MM.1S (cell line): ENCODE results near the gene CD86.

ENCODE experiments used
- DNase-seq: peaks from one replicate; pipeline ENCODE4 v3.0.0-alpha.2; 2015
- H2AFZ ChIP-seq: fragments of 300-600 bp; sonication (generic); 2 replicates; pipeline ENCODE4 v1.6.0; 2016; ENCODE audit warnings: antibody characterized with exemption, low read length
- H3F3A ChIP-seq: fragments of 300-600 bp; sonication (generic); 2 replicates; pipeline ENCODE4 v1.6.1; 2016; ENCODE audit warnings: mild to moderate bottlenecking, antibody characterized with exemption, low read length, moderate library complexity, mixed read lengths; ENCODE audit not compliant: insufficient read depth
- H3K27ac ChIP-seq: fragments of 300-600 bp; sonication (generic); 2 replicates; pipeline ENCODE4 v1.5.1; 2016; ENCODE audit warnings: mild to moderate bottlenecking, low read length
- H3K27me3 ChIP-seq: fragments of 300-600 bp; sonication (generic); replicated peaks from 2 replicates; pipeline ENCODE4 v1.6.0; 2016; ENCODE audit warnings: low read length; ENCODE audit not compliant: insufficient read depth
- H3K36me3 ChIP-seq: fragments of 300-600 bp; sonication (generic); replicated peaks from 2 replicates; pipeline ENCODE4 v1.6.1; 2016; ENCODE audit warnings: mild to moderate bottlenecking, low read length, mixed read lengths; ENCODE audit not compliant: insufficient read depth
- H3K4me1 ChIP-seq: fragments of 300-600 bp; sonication (generic); 2 replicates; pipeline ENCODE4 v1.6.1; 2016; ENCODE audit warnings: low read length, mixed read lengths
- H3K4me2 ChIP-seq: fragments of 300-600 bp; sonication (generic); 2 replicates; pipeline ENCODE4 v1.6.0; 2016; ENCODE audit warnings: low read depth, low read length
- H3K4me3 ChIP-seq: fragments of 300-600 bp; sonication (generic); 2 replicates; pipeline ENCODE4 v1.5.1; 2016; ENCODE audit warnings: low read length, mixed read lengths
- H3K79me2 ChIP-seq: fragments of 300-600 bp; sonication (generic); 2 replicates; pipeline ENCODE4 v1.6.1; 2016; ENCODE audit warnings: mixed run types, low read length, mixed read lengths
- H3K9ac ChIP-seq: fragments of 300-600 bp; sonication (generic); 2 replicates; pipeline ENCODE4 v1.6.1; 2016; ENCODE audit warnings: low read length, mixed read lengths
- H3K9me2 ChIP-seq: fragments of 300-600 bp; sonication (generic); replicated peaks from 2 replicates; pipeline ENCODE4 v1.6.1; 2016; ENCODE audit warnings: mild to moderate bottlenecking, low read length, mixed read lengths; ENCODE audit not compliant: insufficient read depth
- H3K9me3 ChIP-seq: fragments of 300-600 bp; sonication (generic); replicated peaks from 2 replicates; pipeline ENCODE4 v1.6.1; 2016; ENCODE audit warnings: mild to moderate bottlenecking, low read length, mixed read lengths; ENCODE audit not compliant: insufficient read depth
- H4K20me1 ChIP-seq: fragments of 300-600 bp; sonication (generic); 2 replicates; pipeline ENCODE4 v1.6.1; 2016; ENCODE audit warnings: mild to moderate bottlenecking, low read length, moderate library complexity, mixed read lengths; ENCODE audit not compliant: insufficient read depth
- EZH2 ChIP-seq: fragments of 300-600 bp; sonication (generic); optimal IDR thresholded peaks from 2 replicates; pipeline ENCODE3; 2017; ENCODE audit warnings: low read depth, mild to moderate bottlenecking, antibody characterized with exemption, low read length, mixed read lengths
- EZH2phosphoT487 ChIP-seq: fragments of 300-600 bp; sonication (generic); IDR thresholded peaks from 2 replicates; pipeline ENCODE4 v1.6.1; 2018; ENCODE audit warnings: antibody characterized with exemption, low read length
- TF ChIP-seq, protein P1 (sequence below): fragments of 300-600 bp; sonication (generic); IDR thresholded peaks from 2 replicates; pipeline ENCODE4 v1.5.1; 2016; ENCODE audit warnings: antibody characterized with exemption, low read length, mixed read lengths

Gene CD86

DNA sequence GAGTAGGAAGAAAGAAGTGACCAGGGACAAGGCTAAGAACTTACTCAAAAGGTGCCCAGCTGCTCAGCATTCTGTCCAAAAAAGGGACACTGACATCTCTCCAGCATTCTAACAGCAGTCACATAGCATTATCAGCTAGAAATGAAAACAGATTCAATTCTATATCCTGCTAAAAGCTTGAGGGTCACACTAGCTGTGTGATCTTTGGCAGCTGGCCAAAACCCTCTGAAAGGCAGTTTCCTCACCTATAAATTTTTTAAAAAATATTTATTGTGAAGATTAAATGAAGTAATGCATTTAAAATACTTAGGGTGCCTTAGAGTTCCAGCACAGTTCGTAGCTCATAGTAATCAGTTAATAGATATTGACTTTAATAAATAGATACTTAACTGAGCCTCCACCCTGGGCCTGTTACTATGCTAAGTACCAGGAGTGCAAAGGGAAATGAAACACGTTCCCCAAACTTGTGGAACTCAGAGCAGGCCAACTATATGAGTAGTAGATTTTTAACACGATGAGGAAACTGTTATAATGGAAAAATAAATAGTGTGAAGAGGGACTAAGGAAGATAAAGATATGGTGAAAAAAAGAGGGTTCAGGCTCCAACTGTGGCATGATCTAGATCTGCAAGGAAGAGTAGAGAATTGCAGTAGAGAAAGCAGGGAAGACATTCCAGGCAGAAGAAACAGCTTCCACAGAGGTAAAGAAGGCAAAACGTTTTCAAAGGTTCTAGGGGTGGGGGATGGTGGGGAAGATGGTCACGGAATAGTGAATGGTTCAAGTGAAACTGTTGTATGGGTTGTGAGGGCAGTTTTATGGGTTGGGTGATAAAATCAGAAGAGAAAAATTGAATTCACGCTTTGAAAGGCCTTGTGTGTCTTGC is 11.4 kb downstream of the CD86 start:
- H3K4me1 ChIP-seq = peaks cover 10% of the 10 kb centered on the region; the same call in 1 of the 2 replicates
- no peaks in the 10 kb centered on the region for H3K9me2 ChIP-seq
- no peak overlapping the region for H3K4me2 ChIP-seq
- H3K4me3 ChIP-seq = no peak overlapping the region
- no peaks in the 10 kb centered on the region for H3K27me3 ChIP-seq
- no peak overlapping the region for H3K9ac ChIP-seq
- no peaks in the 10 kb centered on the region for H3F3A ChIP-seq
- no peaks in the 10 kb centered on the region for H3K9me3 ChIP-seq
- no peaks in the 10 kb centered on the region for H4K20me1 ChIP-seq
- H3K36me3 ChIP-seq = no peaks in the 10 kb centered on the region
- no peak overlapping the region for H2AFZ ChIP-seq
- no peak for DNase-seq
- H3K27ac ChIP-seq = no peak overlapping the region
- peaks cover 66% of the 10 kb centered on the region for H3K79me2 ChIP-seq
- TF ChIP-seq, protein P1, sequence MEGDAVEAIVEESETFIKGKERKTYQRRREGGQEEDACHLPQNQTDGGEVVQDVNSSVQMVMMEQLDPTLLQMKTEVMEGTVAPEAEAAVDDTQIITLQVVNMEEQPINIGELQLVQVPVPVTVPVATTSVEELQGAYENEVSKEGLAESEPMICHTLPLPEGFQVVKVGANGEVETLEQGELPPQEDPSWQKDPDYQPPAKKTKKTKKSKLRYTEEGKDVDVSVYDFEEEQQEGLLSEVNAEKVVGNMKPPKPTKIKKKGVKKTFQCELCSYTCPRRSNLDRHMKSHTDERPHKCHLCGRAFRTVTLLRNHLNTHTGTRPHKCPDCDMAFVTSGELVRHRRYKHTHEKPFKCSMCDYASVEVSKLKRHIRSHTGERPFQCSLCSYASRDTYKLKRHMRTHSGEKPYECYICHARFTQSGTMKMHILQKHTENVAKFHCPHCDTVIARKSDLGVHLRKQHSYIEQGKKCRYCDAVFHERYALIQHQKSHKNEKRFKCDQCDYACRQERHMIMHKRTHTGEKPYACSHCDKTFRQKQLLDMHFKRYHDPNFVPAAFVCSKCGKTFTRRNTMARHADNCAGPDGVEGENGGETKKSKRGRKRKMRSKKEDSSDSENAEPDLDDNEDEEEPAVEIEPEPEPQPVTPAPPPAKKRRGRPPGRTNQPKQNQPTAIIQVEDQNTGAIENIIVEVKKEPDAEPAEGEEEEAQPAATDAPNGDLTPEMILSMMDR = no peak
- TF ChIP-seq EZH2phosphoT487 = no peak

DNA sequence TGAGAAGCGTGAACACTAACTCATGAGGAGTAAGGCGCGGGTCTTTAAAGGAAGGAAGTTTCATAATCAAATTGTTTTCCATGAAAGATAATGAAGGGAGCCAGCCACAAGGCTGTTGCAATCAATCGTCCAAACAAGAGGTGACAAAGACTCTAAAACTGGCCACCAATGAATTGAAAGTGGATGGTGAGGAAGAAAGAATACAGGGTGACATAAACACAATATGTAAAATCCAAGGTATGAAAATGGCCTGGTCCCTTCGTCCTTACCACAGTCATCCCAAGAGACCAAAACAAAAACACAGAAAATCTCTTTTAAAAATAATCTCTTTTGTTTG is 12.0 kb downstream of the CD86 start:
- H4K20me1 ChIP-seq = no peaks in the 10 kb centered on the region
- H3K79me2 ChIP-seq = peaks cover 63% of the 10 kb centered on the region
- H3K27ac ChIP-seq = no peak overlapping the region
- DNase-seq = no peak
- no peaks in the 10 kb centered on the region for H3F3A ChIP-seq
- H3K36me3 ChIP-seq = no peaks in the 10 kb centered on the region
- no peak overlapping the region for H3K9ac ChIP-seq
- no peak overlapping the region for H3K4me2 ChIP-seq
- no peaks in the 10 kb centered on the region for H3K9me3 ChIP-seq
- no peak overlapping the region for H2AFZ ChIP-seq
- no peak overlapping the region for H3K4me3 ChIP-seq
- H3K27me3 ChIP-seq = no peaks in the 10 kb centered on the region
- H3K4me1 ChIP-seq = peaks cover 10% of the 10 kb centered on the region; the same call in 1 of the 2 replicates
- no peaks in the 10 kb centered on the region for H3K9me2 ChIP-seq
- no peak for TF ChIP-seq EZH2phosphoT487
- no peak for TF ChIP-seq EZH2
- TF ChIP-seq, protein P1 = no peak

DNA sequence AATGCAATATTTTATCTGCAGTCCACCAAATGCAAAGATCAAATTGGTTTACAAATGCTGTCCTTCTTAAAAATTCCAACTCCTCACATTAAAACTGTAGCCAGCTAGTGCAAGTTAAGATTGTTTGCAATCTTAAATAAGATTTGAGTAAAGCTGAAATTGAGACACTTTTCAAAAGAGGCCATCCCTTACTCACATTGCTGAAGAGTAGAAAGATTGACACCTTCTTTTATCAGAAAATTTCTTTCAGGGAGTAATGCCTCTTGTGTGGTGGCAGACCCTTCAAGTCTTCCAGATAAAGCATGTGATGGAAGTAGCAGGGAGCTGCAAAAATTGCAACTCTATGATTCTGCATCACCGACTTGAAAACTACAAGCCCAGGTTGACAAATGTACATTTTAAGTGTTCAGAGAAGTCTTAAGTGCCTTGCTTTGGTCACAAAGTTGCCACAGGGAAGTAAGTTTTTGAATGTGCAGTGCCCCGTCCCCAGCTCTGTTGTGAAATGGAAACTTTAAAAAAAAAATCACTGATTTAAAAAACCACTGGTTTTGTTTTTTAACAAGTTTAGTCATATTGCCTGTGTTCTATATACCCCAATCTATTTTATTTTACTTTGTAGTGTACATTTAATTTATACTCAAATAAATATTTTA is 12.6 kb downstream of the CD86 start:
- DNase-seq = no peak
- no peaks in the 10 kb centered on the region for H3K9me3 ChIP-seq
- H4K20me1 ChIP-seq = no peaks in the 10 kb centered on the region
- no peak overlapping the region for H3K4me3 ChIP-seq
- H3K4me1 ChIP-seq = peaks cover 10% of the 10 kb centered on the region; the same call in 1 of the 2 replicates
- H3K27me3 ChIP-seq = no peaks in the 10 kb centered on the region
- H3K79me2 ChIP-seq = peaks cover 58% of the 10 kb centered on the region
- H3K9me2 ChIP-seq = no peaks in the 10 kb centered on the region
- H3K9ac ChIP-seq = no peak overlapping the region
- TF ChIP-seq, protein P1 = no peak
- TF ChIP-seq EZH2 (no peak), EZH2phosphoT487 (no peak)
- no peak overlapping the region for H3K27ac ChIP-seq
- no peaks in the 10 kb centered on the region for H3F3A ChIP-seq
- H2AFZ ChIP-seq = no peak overlapping the region
- H3K4me2 ChIP-seq = no peak overlapping the region
- H3K36me3 ChIP-seq = no peaks in the 10 kb centered on the region
